Measurements from ENCODE around the gene PCNX3. TPM values are rescaled to one million over a fixed set of nuclear protein-coding genes. Genes with fewer than 3 reads are reported as not detected.
A peak's percentile ranks its signal among the peaks of the same experiment; 100 is the strongest.

PCNX3 gene
- total RNA-seq, 4 donors from 2014 or later, result 21.0 to 53.4 (median 29.8) TPM

DNA sequence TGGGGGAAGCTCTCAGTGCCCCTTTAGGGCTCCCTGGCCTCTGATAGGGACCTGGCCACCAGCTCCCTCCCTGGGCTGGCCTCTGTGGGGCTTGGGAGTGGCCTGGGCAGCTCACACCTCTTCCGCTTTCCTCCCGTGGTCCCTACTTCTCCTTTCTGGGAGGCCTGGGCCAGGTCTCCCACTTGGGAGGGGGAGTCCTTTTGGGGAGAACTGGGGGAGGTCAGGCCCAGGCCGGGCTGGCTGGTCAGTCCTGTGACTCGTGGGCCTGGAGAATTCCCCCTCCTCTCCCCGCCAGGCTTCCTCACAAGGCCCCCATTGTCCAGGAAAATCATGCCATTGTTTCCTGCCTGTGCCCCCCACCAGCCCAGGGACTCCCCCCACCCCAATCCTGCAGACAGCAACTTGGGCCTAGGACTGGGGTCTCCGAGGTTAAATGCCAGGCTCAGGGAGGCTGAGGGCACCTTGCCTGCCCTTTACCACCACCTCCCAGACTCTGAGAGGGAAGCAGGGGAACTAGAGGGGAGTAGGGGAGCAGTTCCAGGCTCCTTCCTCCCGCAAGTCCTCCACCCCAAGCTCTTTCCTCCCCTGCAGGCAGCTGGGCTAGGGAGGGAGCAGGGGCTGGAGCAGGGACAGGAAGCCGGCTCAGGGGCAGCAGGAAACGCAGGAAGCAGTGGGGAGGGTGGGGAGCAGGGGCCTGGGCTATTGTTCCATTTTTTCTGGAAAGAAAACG lies 4.4 kb upstream of the PCNX3 start:
- Histone ChIP-seq H3K9me3 (no peaks in the 10 kb centered on the region), H3K27me3 (no peaks in the 10 kb centered on the region), H3K4me3 (peak overlapping the region; percentile 64 to 97 (median 90)), H3K36me3 (peaks cover 0 to 43% (median 0%) of the 10 kb centered on the region in 3 donors), H3K27ac (peak overlapping the region; percentile 79 to 98 (median 96)), H3K4me1 (peaks cover 0 to 74% (median 57%) of the 10 kb centered on the region in 4 donors)
- no peak for DNase-seq (ENCODE audit: low spot score in 2 of 2)
- WGBS, 2 donors, result 15 to 19% methylated on average over 10 of the region's 10 CpGs
- TF ChIP-seq EP300 (IDR thresholded peaks at IDR 0.05), result peak in 1 of 2 donors; percentile 56
- peak in 1 of 2 donors; percentile 17 for TF ChIP-seq POLR2A (IDR thresholded peaks at IDR 0.05)
- TF ChIP-seq, protein P1, sequence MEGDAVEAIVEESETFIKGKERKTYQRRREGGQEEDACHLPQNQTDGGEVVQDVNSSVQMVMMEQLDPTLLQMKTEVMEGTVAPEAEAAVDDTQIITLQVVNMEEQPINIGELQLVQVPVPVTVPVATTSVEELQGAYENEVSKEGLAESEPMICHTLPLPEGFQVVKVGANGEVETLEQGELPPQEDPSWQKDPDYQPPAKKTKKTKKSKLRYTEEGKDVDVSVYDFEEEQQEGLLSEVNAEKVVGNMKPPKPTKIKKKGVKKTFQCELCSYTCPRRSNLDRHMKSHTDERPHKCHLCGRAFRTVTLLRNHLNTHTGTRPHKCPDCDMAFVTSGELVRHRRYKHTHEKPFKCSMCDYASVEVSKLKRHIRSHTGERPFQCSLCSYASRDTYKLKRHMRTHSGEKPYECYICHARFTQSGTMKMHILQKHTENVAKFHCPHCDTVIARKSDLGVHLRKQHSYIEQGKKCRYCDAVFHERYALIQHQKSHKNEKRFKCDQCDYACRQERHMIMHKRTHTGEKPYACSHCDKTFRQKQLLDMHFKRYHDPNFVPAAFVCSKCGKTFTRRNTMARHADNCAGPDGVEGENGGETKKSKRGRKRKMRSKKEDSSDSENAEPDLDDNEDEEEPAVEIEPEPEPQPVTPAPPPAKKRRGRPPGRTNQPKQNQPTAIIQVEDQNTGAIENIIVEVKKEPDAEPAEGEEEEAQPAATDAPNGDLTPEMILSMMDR (IDR thresholded peaks at IDR 0.05), result no peak

DNA sequence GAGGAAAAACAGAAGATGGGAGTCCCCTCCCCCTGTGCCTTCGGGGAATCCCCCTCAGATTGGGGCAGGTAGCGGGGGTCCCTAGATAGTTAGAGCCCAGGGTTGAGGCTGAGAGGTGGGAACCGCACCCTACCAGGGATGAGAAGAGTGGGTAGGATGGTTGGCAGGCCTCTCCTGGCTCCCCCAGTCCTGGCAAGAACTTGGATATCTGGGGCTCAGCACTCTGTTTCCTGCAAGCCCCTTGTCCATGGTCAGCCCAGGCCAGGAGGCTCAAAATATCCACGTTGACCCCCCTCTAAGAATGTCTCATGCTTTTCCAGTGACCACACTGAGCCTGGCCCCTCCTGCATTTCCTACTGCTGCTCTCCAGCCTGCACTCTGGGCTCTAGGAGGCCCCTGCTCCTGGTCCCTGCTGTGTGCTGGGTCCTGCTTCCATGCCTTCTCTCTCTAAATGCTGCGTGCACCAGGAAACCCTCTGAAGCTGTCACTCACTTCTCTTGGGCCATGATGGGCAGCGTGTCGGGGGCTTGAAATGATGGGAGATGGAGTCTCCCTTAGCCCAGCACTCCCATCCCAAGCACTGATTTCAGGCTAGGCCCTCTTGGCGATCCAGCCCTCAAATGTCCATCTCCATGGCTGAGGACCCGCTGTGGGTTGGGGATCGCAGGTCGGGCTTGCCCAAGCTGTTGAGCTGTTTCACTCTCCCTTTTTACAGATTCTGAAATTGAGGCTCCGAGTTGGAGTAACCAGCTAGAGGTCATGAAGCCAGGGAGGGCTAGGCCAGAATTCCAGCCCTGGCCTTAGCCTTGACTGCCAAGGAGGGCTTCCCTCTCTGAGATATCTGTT lies 3.6 kb upstream of the PCNX3 start:
- DNase-seq (ENCODE audit: low spot score in 2 of 2), result no peak
- Histone ChIP-seq H3K36me3 (peaks cover 0 to 41% (median 0%) of the 10 kb centered on the region in 3 donors), H3K27ac (peak overlapping the region; percentile 79 to 98 (median 96)), H3K4me1 (peaks cover 0 to 75% (median 64%) of the 10 kb centered on the region in 4 donors), H3K27me3 (no peaks in the 10 kb centered on the region), H3K4me3 (peak overlapping the region; percentile 64 to 97 (median 90)), H3K9me3 (no peaks in the 10 kb centered on the region)
- no peak for TF ChIP-seq POLR2A (IDR thresholded peaks at IDR 0.05)
- no peak for TF ChIP-seq EP300 (IDR thresholded peaks at IDR 0.05)
- TF ChIP-seq, protein P1 (IDR thresholded peaks at IDR 0.05), result no peak
- WGBS, 2 donors, result 25 to 30% methylated on average over 12 of the region's 12 CpGs

DNA sequence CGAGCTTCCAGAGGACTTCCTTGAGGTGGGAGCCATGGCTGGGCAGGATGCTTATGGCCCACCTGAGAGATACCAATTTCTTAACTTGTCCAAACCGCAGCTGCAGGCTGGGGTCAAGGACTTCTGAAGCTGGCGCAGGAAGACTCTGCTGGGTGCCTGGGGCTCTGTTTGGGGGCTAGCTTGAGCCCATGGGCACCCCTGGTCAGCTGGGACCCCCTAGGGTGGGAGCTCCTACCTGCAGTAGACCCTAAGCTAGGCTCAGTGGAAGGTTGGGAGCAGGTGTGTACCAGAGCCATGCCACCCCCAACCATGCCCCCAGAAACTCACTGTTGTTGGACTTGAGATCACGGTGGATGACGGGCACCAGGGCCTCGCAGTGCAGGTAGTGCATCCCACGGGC lies 2.9 kb upstream of the PCNX3 start:
- peak overlapping the region; percentile 79 to 98 (median 96) for H3K27ac ChIP-seq
- H3K9me3 ChIP-seq, result no peaks in the 10 kb centered on the region
- DNase-seq (ENCODE audit: low spot score in 2 of 2), result no peak
- H3K27me3 ChIP-seq, result no peaks in the 10 kb centered on the region
- peaks cover 0 to 41% (median 0%) of the 10 kb centered on the region in 3 donors for H3K36me3 ChIP-seq
- TF ChIP-seq, protein P1 (IDR thresholded peaks at IDR 0.05), result no peak
- TF ChIP-seq POLR2A (IDR thresholded peaks at IDR 0.05), result no peak
- TF ChIP-seq EP300 (IDR thresholded peaks at IDR 0.05), result no peak
- 19 to 44% methylated on average over 3 to 4 of the region's 7 CpGs for WGBS, 2 donors
- H3K4me3 ChIP-seq, result peak overlapping the region; percentile 64 to 97 (median 90)
- peaks cover 0 to 75% (median 61%) of the 10 kb centered on the region in 4 donors for H3K4me1 ChIP-seq

DNA sequence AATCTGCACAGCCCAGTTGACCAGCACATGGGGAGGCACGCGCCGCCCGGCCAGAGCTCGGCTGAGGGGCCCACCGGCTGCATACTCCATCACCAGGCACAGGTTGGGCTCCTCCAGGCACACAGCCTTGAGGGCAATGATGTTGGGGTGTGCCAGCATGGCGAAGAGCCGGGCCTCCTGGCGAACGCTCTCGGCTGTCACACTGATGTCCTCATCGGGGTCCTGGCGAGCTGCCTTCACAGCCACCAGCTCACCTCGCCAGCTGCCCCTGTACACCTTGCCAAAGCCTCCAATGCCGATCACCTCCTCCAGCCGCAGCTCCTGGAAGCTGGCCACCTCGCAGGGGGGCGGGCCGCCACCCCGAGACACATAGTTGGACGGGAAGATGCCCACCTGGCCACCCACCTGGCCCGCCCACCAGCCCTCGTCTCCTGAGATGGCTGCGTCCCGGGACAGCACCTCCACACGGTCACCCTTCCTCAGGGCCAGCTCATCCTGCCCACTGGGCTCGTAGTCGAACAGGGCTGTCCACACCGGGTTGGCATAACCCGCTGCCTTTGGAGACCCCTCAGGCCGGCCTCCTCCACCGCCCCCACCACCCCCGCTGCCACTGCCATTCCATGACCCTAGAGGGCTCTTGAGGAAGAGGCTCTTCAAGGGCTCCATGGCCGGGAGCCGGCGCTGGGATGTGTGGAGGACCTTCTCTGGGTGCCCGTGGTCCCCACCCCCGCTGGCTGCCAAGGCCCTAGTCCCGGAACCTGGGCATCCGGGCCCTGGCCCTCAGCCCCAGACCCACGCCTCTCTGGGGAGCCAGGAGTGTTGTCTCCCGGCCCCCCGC lies 2.3 kb upstream of the PCNX3 start:
- 4 to 10% methylated on average over 15 to 27 of the region's 43 CpGs for WGBS, 2 donors
- peaks cover 0 to 42% (median 6%) of the 10 kb centered on the region in 3 donors for H3K36me3 ChIP-seq
- no peaks in the 10 kb centered on the region for H3K27me3 ChIP-seq
- peak overlapping the region; percentile 79 to 98 (median 96) for H3K27ac ChIP-seq
- H3K9me3 ChIP-seq, result no peaks in the 10 kb centered on the region
- H3K4me1 ChIP-seq, result peaks cover 0 to 75% (median 56%) of the 10 kb centered on the region in 4 donors
- H3K4me3 ChIP-seq, result peak overlapping the region; percentile 64 to 97 (median 90)
- TF ChIP-seq EP300 (IDR thresholded peaks at IDR 0.05) (no peak), POLR2A (IDR thresholded peaks at IDR 0.05) (no peak)
- TF ChIP-seq, protein P1 (IDR thresholded peaks at IDR 0.05), result no peak
- no peak for DNase-seq (ENCODE audit: low spot score in 2 of 2)
